ENCODE measurements around the gene LHFPL3. TPM values are rescaled to one million over a fixed set of nuclear protein-coding genes. Genes with fewer than 3 reads are reported as not detected.

LHFPL3 gene
- polyA plus RNA-seq, 1 experiment = not detected

DNA sequence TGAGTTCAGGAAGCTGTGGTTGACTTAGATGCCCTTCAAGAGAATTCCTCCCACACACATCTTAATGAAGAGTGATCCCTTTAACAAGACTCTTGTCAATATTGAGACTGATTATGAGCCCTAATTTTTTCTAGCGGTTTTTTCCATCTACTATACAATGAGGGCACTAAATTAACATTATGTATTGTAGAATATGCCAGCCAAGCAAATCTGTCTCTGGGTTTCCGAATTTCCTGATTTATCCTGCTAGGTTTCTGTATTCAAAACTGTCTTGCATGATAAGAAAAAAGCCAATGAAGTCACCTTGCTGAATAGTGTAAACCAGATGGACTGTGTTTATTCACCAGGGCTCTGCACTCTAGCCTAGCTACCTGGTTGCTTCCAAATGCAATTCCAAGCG lies 461.4 kb downstream of the LHFPL3 start:
- POLR2A ChIA-PET = no interaction called here
- CTCF ChIA-PET = no interaction called here

DNA sequence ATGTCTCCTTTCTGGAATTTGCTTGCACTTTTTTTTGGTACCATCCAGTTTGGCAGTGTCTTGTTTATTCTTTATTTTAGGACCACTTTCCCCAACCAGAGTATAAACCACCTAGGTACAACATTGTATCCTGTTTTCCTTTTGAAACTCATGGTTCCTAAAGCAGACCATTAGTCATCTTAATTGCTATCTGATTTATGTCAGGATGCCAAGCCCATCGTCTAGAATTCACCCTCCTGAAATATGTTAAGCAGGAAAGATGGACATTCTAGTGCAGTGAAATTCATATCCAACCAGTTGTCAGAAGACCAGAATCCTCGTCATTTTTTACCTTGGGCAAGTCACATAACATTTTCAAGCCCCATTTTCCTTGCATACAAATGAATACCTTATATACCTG lies 462.0 kb downstream of the LHFPL3 start:
- TF ChIP-seq, protein P1, sequence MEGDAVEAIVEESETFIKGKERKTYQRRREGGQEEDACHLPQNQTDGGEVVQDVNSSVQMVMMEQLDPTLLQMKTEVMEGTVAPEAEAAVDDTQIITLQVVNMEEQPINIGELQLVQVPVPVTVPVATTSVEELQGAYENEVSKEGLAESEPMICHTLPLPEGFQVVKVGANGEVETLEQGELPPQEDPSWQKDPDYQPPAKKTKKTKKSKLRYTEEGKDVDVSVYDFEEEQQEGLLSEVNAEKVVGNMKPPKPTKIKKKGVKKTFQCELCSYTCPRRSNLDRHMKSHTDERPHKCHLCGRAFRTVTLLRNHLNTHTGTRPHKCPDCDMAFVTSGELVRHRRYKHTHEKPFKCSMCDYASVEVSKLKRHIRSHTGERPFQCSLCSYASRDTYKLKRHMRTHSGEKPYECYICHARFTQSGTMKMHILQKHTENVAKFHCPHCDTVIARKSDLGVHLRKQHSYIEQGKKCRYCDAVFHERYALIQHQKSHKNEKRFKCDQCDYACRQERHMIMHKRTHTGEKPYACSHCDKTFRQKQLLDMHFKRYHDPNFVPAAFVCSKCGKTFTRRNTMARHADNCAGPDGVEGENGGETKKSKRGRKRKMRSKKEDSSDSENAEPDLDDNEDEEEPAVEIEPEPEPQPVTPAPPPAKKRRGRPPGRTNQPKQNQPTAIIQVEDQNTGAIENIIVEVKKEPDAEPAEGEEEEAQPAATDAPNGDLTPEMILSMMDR (IDR thresholded peaks at IDR 0.05; ENCODE audit: insufficient read depth, low read depth, low read length) = no peak
- no peaks in the 10 kb centered on the region for H3K36me3 ChIP-seq (ENCODE audit: control insufficient read depth, insufficient read depth, low read length)

More for the DNA sequence above, 461.4 kb downstream of the LHFPL3 start:
- Histone ChIP-seq H3K27me3 (ENCODE audit: control insufficient read depth, insufficient read depth, low read length) (no peaks in the 10 kb centered on the region), H3K36me3 (ENCODE audit: control insufficient read depth, insufficient read depth, low read length) (no peaks in the 10 kb centered on the region), H3K4me3 (ENCODE audit: low read depth, low read length) (no peak overlapping the region)
- TF ChIP-seq, protein P1 (IDR thresholded peaks at IDR 0.05; ENCODE audit: insufficient read depth, low read depth, low read length) = no peak
- DNase-seq (ENCODE audit: low read depth) = no peak

DNA sequence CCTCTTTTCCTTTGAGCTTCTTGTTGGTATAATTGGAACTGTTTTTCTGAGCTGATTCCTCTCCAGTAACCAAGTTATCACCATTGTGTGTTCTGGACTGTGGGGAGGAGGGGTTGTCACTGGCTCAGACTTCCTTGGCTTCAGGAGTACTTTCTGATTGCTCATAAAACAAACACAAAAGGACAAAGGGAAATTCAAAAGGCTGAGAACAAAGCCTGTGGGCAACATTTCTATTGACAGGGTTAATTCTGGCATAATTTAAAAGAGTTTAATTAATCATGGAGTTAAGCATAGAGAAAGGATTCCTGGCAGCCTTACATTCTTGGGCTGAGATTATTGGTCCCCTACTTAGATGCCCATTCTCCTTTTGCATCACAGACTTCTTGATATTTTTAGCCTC lies 462.7 kb downstream of the LHFPL3 start:
- CTCF ChIA-PET = interaction anchor here (0.6 kb wide), 1 partner anchor 11 kb away, joined by 3 read pairs; no protein-coding TSS in a partner anchor
- Histone ChIP-seq H3K36me3 (ENCODE audit: control insufficient read depth, insufficient read depth, low read length) (no peaks in the 10 kb centered on the region), H3K4me3 (ENCODE audit: low read depth, low read length) (no peak overlapping the region), H3K27me3 (ENCODE audit: control insufficient read depth, insufficient read depth, low read length) (no peaks in the 10 kb centered on the region)
- TF ChIP-seq, protein P1 (IDR thresholded peaks at IDR 0.05; ENCODE audit: insufficient read depth, low read depth, low read length) = no peak
- no peak for DNase-seq (ENCODE audit: low read depth)
- POLR2A ChIA-PET = no interaction called here

More for the DNA sequence above, 462.0 kb downstream of the LHFPL3 start:
- ChIA-PET CTCF (no interaction called here), POLR2A (no interaction called here)
- no peaks in the 10 kb centered on the region for H3K27me3 ChIP-seq (ENCODE audit: control insufficient read depth, insufficient read depth, low read length)
- H3K4me3 ChIP-seq (ENCODE audit: low read depth, low read length) = no peak overlapping the region
- DNase-seq (ENCODE audit: low read depth) = no peak

DNA sequence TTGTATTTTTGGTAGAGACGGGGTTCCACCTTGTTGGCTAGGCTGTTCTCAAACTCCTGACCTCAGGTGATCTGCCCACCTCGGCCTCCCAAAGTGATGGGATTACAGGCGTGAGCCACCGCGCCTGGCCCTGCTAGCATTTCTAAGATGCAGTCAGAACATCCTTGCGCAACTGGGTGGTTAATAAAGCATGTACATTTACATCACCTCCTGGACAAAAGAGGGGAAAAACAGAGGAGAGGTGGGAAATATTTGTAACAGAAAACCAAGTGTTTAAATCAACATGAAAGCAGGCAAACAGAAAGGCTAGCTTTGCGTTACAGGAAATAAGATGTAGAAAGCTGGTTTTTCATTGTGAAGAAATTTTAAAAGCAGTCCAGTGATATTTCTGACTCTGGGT lies 464.7 kb downstream of the LHFPL3 start:
- no peak overlapping the region for H3K4me3 ChIP-seq (ENCODE audit: low read depth, low read length)
- TF ChIP-seq, protein P1 (IDR thresholded peaks at IDR 0.05; ENCODE audit: insufficient read depth, low read depth, low read length) = no peak
- ChIA-PET CTCF (interaction anchor here (0.7 kb wide), 1 partner anchor 19 kb away, joined by 3 read pairs; no protein-coding TSS in a partner anchor), POLR2A (no interaction called here)
- H3K36me3 ChIP-seq (ENCODE audit: control insufficient read depth, insufficient read depth, low read length) = no peaks in the 10 kb centered on the region
- no peaks in the 10 kb centered on the region for H3K27me3 ChIP-seq (ENCODE audit: control insufficient read depth, insufficient read depth, low read length)
- DNase-seq (ENCODE audit: low read depth) = no peak

GRCh38 chr7:104794154-104794553 lies 465.8 kb downstream of the LHFPL3 start:
- TF ChIP-seq, protein P1 (IDR thresholded peaks at IDR 0.05; ENCODE audit: insufficient read depth, low read depth, low read length) = no peak
- ChIA-PET CTCF (no interaction called here), POLR2A (no interaction called here)
- Histone ChIP-seq H3K36me3 (ENCODE audit: control insufficient read depth, insufficient read depth, low read length) (no peaks in the 10 kb centered on the region), H3K4me3 (ENCODE audit: low read depth, low read length) (no peak overlapping the region), H3K27me3 (ENCODE audit: control insufficient read depth, insufficient read depth, low read length) (no peaks in the 10 kb centered on the region)
- DNase-seq (ENCODE audit: low read depth) = no peak
